HPDE6-E6E7 (cell line): ENCODE results near the gene TACC2.

ENCODE experiments used
- DNase-seq: peaks from one replicate; pipeline ENCODE4 v3.0.0; 2011; ENCODE audit warnings: missing footprints; ENCODE audit errors: extremely low spot score

The TACC2 gene

GRCh38 chr10:122142641-122143237 lies 153.8 kb downstream of the TACC2 start:
- DNase-seq, result no peak

GRCh38 chr10:122143238-122143841 lies 154.4 kb downstream of the TACC2 start:
- peak; percentile 60 for DNase-seq

- DNase-seq, result no peak
Observed at GRCh38 chr10:122144199-122144598, 155.2 kb downstream of the TACC2 start.

- no peak for DNase-seq
Observed at GRCh38 chr10:122145113-122145512, 156.2 kb downstream of the TACC2 start.

- no peak for DNase-seq
Observed at GRCh38 chr10:122147663-122148062, 158.7 kb downstream of the TACC2 start.

- no peak for DNase-seq
Observed at GRCh38 chr10:122148876-122149560, 160.1 kb downstream of the TACC2 start.

GRCh38 chr10:122149561-122150505 lies 160.9 kb downstream of the TACC2 start:
- no peak for DNase-seq

- no peak for DNase-seq
Observed at GRCh38 chr10:122151121-122151694, 162.2 kb downstream of the TACC2 start.

GRCh38 chr10:122152544-122152943 lies 163.6 kb downstream of the TACC2 start:
- DNase-seq, result no peak

GRCh38 chr10:122154031-122154544 lies 165.1 kb downstream of the TACC2 start:
- DNase-seq, result no peak

- DNase-seq, result no peak
Observed at GRCh38 chr10:122154545-122155366, 165.8 kb downstream of the TACC2 start.

GRCh38 chr10:122157451-122157850 lies 168.5 kb downstream of the TACC2 start:
- DNase-seq, result no peak

GRCh38 chr10:122158362-122158761 lies 169.4 kb downstream of the TACC2 start:
- DNase-seq, result no peak

GRCh38 chr10:122159141-122159970 lies 170.4 kb downstream of the TACC2 start:
- DNase-seq, result no peak

- no peak for DNase-seq
Observed at GRCh38 chr10:122161795-122162194, 172.8 kb downstream of the TACC2 start.

- DNase-seq, result no peak
Observed at GRCh38 chr10:122162671-122163173, 173.8 kb downstream of the TACC2 start.

- no peak for DNase-seq
Observed at GRCh38 chr10:122163174-122164022, 174.4 kb downstream of the TACC2 start.

GRCh38 chr10:122164023-122164601 lies 175.1 kb downstream of the TACC2 start:
- DNase-seq, result no peak
